ENCODE data around the gene CLHC1. TPM values are rescaled to one million over a fixed set of nuclear protein-coding genes. Genes with fewer than 3 reads are reported as not detected.

CLHC1 gene
- total and polyA plus RNA-seq, 2 of the 8 experiments (the other 6 are each of a cell fraction or from before 2014, with no cell fraction given): 2.6 to 10.8 TPM

DNA sequence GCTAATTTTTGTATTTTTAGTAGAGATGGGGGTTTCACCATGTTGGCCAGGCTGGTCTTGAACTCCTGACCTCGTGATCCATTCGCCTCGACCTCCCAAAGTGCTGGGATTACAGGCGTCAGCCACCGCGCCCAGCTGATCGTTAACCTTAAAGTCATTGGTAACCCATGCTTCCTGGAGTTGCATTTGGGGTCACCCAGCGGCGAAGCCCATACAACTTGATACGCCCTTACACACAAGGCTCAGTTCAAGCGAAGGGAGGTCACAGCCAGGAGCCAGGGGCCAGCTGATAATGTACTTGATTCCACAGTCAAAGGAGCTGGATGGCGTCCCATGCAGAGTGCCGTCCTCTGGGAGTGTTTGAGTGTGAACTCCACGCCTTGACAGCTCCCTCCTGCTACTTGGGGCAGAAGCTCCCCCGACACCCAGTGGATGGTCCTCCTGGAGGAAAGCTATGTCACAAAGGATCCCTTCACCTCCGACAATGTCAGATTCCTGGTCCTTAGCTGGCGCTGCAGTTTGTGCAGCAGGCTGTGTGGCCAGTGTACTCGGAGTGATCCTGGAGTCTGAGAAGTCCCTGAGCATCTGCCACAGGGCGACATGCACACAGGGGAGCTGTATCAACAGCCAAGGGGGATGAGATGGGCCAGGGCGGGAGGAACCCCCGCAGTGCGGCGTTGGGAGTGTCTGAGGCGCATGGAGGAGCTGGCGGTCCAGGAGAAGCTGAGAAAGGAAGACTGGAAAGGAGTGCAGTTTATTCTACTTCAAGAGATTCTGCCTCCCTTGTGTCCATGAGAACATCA, 7.9 kb downstream of the CLHC1 start (continued):
- no peak for TF ChIP-seq SAP30 (IDR thresholded peaks at IDR 0.05; ENCODE audit: insufficient read depth, insufficient replicate concordance, low read length)
- no peak for TF ChIP-seq TBP (IDR thresholded peaks at IDR 0.05; ENCODE audit: low read depth, low read length)
- TF ChIP-seq PHF8 (conservative IDR thresholded peaks at IDR 0.05; ENCODE audit: low read depth, low read length): no peak
